Stimulated activated naive CD8-positive, alpha-beta T cell treated with anti-CD3 and anti-CD28 coated beads, Interleukin-15, Interleukin-2, amounts not matched to agents 100 ng/mL and 50 ng/mL, for 24 hours (primary cell): ENCODE data around the gene TEX2.

Source experiments
- H3K27ac Mint-ChIP-seq: one replicate; pipeline ENCODE4 v1.8.0; 2021; ENCODE audit warnings: mild to moderate bottlenecking, mixed read lengths
- H3K27me3 Mint-ChIP-seq: one replicate; pipeline ENCODE4 v1.8.0; 2021; ENCODE audit warnings: mixed read lengths
- H3K36me3 Mint-ChIP-seq: one replicate; pipeline ENCODE4 v1.8.0; 2021; ENCODE audit warnings: low read depth, mixed read lengths
- H3K4me1 Mint-ChIP-seq: one replicate; pipeline ENCODE4 v1.8.0; 2021; ENCODE audit warnings: low read depth, mixed read lengths
- H3K4me3 Mint-ChIP-seq: one replicate; pipeline ENCODE4 v1.8.0; 2021; ENCODE audit warnings: mild to moderate bottlenecking, mixed read lengths
- H3K9me3 Mint-ChIP-seq: one replicate; pipeline ENCODE4 v1.8.0; 2021; ENCODE audit warnings: mixed read lengths

TEX2 gene

DNA sequence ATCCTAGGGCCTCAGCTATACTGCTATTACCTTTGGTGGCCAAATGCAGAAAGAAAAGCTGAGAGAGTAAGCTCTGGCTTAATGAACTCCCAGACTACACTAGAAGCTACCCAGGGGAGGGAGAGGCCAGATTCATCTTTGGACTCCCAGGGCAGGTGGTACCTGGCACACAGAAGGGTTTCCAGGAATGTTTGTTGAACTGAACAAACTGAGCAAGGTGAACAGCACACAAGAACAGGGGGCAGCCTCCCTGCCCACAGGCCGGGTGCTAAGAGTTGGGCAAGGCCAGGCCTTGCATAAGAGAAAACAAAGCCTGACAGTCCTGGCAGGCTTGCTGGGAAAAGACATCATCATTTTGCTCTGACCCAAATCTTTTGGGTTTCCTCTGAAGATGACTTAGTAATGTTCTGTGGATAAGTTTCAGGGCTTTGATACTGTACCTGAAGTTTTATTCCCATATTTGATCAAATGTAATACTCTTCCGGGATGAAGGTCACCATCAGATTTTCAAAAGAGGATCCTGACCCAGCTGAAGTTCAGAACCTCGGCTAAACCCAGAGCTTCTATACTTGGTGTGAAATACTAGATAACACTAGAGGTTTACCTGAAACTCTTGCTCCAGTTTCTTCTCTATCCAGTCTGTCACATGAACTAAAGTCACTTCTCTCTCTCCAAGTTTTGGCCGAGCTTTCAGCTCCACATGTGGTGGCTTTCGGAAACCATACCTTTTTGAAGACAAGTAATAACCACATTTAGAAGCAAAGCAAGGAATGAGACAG lies 112.6 kb downstream of the TEX2 start:
- Mint-ChIP-seq H3K4me3 (no peak overlapping the region), H3K27ac (no peak overlapping the region), H3K27me3 (no peaks in the 10 kb centered on the region), H3K36me3 (peaks cover 23% of the 10 kb centered on the region), H3K9me3 (no peaks in the 10 kb centered on the region), H3K4me1 (peaks cover 19% of the 10 kb centered on the region)

GRCh38 chr17:64149196-64149595 lies 113.9 kb downstream of the TEX2 start:
- Mint-ChIP-seq H3K27me3 (no peaks in the 10 kb centered on the region), H3K36me3 (peaks cover 20% of the 10 kb centered on the region), H3K4me1 (peaks cover 22% of the 10 kb centered on the region), H3K27ac (no peak overlapping the region), H3K4me3 (no peak overlapping the region), H3K9me3 (no peaks in the 10 kb centered on the region)

DNA sequence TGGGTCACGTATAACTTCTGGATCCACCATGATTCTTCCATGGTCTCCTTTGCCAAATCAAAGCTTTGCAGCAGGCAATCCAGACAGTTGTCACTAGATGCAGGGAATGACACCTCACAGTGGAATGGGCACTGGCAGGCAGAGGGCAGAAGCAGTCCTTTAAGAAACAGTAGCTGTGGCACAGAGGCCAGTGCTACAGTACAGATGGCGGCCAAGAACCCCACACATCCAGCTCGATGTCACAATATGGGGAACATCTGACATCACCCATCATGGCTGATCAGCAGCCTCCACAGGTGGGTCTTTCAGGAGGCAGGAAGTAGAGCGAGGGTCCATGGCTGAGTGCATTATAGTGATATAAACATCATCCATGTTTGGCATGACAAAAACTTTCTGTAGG lies 114.4 kb downstream of the TEX2 start:
- Mint-ChIP-seq H3K4me1 (peaks cover 22% of the 10 kb centered on the region), H3K27me3 (no peaks in the 10 kb centered on the region), H3K36me3 (peaks cover 15% of the 10 kb centered on the region), H3K27ac (no peak overlapping the region), H3K9me3 (no peaks in the 10 kb centered on the region), H3K4me3 (peak overlapping the region; percentile 4)

DNA sequence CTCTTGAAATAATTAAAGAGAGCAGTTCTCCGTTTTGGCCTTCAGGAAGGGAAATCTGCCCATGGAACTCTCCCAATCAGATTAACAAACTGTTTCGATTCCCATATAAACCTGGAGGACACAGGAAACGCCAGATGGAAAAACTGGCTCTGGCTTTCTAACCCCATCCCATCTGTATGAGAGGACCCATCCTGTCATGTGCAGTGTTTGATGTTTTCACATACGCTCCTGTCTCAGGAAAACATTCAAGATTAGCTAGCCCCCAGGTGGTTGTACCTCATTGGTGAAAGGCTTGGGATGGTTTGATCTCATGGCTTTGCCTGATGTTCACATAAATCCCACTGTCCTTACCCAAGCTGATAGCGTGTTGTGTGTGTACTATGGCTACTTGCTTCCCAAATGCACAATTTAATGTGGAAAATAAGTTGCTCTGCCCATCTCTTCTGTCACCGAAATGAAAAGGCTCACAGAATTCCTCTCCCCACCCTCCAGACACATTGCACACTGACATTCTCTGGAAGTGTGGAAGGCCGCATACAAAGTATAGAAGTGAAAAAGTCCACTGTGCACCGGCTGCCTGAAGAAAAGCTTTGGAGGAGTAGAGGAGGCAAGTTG lies 114.9 kb downstream of the TEX2 start:
- peaks cover 9% of the 10 kb centered on the region for H3K36me3 Mint-ChIP-seq
- H3K27me3 Mint-ChIP-seq = no peaks in the 10 kb centered on the region
- H3K27ac Mint-ChIP-seq = no peak overlapping the region

DNA sequence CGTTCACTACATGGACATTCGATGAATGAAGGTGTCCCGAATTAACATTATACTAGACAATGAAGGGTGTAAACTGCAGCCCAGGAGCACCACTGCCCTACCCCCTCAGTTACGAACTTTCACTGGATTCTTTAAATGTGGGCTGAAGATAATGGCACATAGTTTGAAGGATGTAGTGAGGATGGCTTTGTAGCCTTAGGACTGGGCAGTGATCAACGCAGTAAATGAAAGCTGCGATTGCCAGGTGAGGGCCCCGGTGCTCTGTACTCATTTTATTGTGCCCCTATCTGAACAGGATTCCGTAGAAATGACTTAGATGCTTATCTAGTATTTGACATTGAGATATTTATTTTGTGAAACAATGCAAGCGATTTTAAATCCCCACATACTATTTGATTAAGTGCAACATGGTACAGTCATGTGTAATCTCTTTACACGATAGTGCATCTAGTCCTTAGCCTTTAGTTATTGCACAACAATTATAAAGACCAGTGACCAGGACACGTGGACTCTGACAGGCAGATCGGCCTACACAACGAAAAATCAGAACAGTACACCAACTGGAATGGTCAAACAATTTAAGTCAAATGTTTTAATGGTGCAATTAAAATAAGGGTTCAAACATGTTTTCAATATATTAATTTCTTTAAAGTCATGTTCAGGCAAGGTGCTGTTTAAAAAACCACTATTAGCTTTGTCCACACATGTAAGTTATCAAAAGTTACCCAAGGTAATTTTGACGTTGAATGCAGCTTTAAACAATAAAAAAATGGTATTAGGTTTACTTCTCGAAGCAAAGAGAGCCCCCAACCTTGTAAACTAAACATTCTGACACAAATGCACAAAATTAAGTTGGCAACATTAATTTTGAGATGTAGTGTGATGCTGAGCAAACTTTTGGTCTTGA lies 115.7 kb downstream of the TEX2 start:
- Mint-ChIP-seq H3K36me3 (peaks cover 2% of the 10 kb centered on the region), H3K9me3 (no peaks in the 10 kb centered on the region), H3K27me3 (no peaks in the 10 kb centered on the region), H3K4me1 (peaks cover 22% of the 10 kb centered on the region), H3K27ac (no peak overlapping the region), H3K4me3 (no peak overlapping the region)

More for the DNA sequence above, 114.9 kb downstream of the TEX2 start:
- H3K4me1 Mint-ChIP-seq = peaks cover 22% of the 10 kb centered on the region
- H3K4me3 Mint-ChIP-seq = no peak overlapping the region
- no peaks in the 10 kb centered on the region for H3K9me3 Mint-ChIP-seq

- Mint-ChIP-seq H3K27ac (no peak overlapping the region), H3K4me3 (no peak overlapping the region), H3K27me3 (no peaks in the 10 kb centered on the region), H3K36me3 (no peaks in the 10 kb centered on the region), H3K4me1 (peaks cover 22% of the 10 kb centered on the region), H3K9me3 (no peaks in the 10 kb centered on the region)
Measured at GRCh38 chr17:64146418-64147109, 116.5 kb downstream of the TEX2 start.

- Mint-ChIP-seq H3K36me3 (no peaks in the 10 kb centered on the region), H3K4me3 (no peak overlapping the region), H3K27me3 (no peaks in the 10 kb centered on the region), H3K27ac (no peak overlapping the region), H3K4me1 (peaks cover 22% of the 10 kb centered on the region), H3K9me3 (no peaks in the 10 kb centered on the region)
Measured at GRCh38 chr17:64145751-64146417, 117.2 kb downstream of the TEX2 start.

- Mint-ChIP-seq H3K36me3 (no peaks in the 10 kb centered on the region), H3K4me1 (peaks cover 22% of the 10 kb centered on the region), H3K9me3 (no peaks in the 10 kb centered on the region), H3K27ac (no peak overlapping the region), H3K27me3 (no peaks in the 10 kb centered on the region), H3K4me3 (no peak overlapping the region)
Measured at GRCh38 chr17:64145375-64145750, 117.7 kb downstream of the TEX2 start.

DNA sequence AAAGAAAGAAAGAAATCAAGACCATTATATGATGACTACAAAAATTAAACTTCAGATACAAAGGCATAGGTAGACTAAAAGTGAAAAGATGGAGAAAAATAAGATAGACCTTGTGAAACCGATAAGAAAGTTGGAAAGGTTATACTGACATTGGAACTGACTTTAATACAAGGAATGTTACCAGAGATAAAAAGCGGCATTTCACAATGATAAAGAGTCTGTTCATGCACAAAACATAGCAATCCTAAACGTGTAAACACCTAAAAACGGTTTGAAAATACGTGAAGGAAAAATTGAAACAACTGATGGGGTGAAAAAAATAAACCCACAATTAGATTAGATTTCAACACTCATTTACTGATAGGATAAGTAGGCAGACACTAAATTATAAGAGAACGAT lies 123.5 kb downstream of the TEX2 start:
- Mint-ChIP-seq H3K36me3 (no peaks in the 10 kb centered on the region), H3K4me1 (no peaks in the 10 kb centered on the region), H3K27ac (no peak overlapping the region), H3K9me3 (no peaks in the 10 kb centered on the region), H3K27me3 (no peaks in the 10 kb centered on the region), H3K4me3 (no peak overlapping the region)

DNA sequence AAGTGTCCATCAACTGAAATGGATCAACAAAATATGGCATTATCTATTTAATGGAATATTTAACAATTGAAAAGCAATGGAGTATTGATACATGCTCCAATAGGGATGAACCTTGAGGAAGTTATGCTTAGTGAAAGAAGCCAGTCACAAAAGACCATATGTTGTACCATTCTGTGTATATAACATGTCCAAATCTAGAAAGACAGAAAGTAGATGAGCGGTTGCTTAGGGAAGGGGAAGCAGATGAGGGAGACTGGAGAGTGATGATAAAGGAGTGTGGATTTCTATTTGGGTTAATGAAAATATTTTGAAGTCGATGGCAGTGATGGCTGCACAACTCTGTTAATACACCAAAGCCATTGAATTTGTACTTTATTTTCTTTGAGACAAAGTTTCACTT lies 124.6 kb downstream of the TEX2 start:
- Mint-ChIP-seq H3K27ac (peak overlapping the region; percentile 27), H3K36me3 (no peaks in the 10 kb centered on the region)

DNA sequence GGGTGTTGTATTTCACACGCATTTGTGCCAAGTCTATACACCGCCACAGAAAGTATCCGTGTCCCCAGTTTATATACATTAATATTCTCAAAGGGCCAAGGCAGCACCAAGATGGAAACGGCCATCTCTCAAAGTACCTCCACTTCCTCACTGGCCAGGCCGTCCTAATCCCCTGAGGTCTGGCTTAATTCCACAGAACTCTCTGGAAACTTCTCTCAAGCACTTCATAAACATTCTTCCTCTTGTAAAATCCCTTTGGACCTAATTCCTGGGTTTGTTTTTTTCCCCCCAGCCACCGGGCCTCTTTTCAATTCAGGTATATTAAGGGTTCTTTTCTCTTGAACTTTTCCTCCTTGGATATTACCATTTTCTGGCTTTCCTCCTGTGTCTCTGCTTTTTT lies 128.1 kb downstream of the TEX2 start:
- Mint-ChIP-seq H3K4me1 (peaks cover 32% of the 10 kb centered on the region), H3K27me3 (no peaks in the 10 kb centered on the region), H3K9me3 (no peaks in the 10 kb centered on the region), H3K4me3 (no peak overlapping the region), H3K27ac (no peak overlapping the region), H3K36me3 (no peaks in the 10 kb centered on the region)

More for the DNA sequence above, 124.6 kb downstream of the TEX2 start:
- Mint-ChIP-seq H3K4me3 (no peak overlapping the region), H3K27me3 (no peaks in the 10 kb centered on the region), H3K9me3 (no peaks in the 10 kb centered on the region), H3K4me1 (peaks cover 3% of the 10 kb centered on the region)

GRCh38 chr17:64134216-64134970 lies 128.7 kb downstream of the TEX2 start:
- Mint-ChIP-seq H3K4me3 (no peak overlapping the region), H3K4me1 (peaks cover 32% of the 10 kb centered on the region), H3K27me3 (no peaks in the 10 kb centered on the region), H3K27ac (no peak overlapping the region), H3K9me3 (no peaks in the 10 kb centered on the region), H3K36me3 (no peaks in the 10 kb centered on the region)

- H3K4me3 Mint-ChIP-seq = no peak overlapping the region
- H3K36me3 Mint-ChIP-seq = no peaks in the 10 kb centered on the region
- H3K4me1 Mint-ChIP-seq = peaks cover 37% of the 10 kb centered on the region
- no peaks in the 10 kb centered on the region for H3K27me3 Mint-ChIP-seq
- H3K9me3 Mint-ChIP-seq = no peaks in the 10 kb centered on the region
- H3K27ac Mint-ChIP-seq = no peak overlapping the region
Measured at GRCh38 chr17:64133546-64134215, 129.4 kb downstream of the TEX2 start.
